Inferior parietal cortex (tissue), 1 donor: ENCODE data around the gene TMCO1.
"Not testable (repeated sequence)": the region's sequence is repeated elsewhere in the genome, so short reads cannot be mapped to it uniquely, and the experiment has no call there.

Experiments
- DNase-seq: peaks from one replicate; pipeline ENCODE4 v3.0.0-alpha.2; 2016; ENCODE audit errors: extremely low spot score

Gene TMCO1

DNA sequence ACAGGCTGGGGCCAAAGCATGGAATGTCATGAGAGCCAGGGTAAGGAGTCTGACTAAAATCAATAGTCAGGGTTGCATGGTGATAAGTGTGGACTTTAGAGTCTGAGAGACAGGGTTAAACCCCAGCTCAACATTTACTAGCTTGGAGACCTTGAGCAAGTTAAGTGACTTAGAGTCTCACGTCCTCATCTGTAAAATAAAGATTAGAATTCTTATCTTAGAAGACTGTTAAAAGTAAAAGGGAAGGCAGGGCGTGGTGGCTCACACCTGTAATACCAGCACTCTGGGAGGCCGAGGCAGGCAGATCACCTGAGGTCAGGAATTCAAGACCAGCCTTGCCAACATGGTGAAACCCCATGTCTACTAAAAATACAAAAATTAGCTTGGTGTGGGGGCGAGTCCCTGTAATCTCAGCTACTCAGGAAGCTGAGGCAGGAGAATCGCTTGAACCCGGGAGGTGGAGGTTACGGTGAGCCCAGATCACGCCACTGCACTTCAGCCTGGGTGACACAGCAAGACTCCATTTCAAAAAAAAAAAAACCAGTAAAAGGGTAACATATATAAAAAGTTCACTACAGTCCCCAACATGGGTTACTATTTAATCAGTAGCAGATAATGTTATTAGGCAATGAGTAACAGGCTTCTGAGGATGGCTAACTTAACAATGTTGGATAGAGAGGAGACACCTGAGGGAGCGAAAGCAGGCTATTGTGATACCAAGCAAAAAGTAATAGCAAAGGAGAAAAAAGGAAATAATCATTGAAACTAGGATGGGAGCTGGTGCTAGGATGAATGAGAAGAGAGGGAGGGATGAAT lies 20.8 kb downstream of the TMCO1 start:
- DNase-seq, result no peak

DNA sequence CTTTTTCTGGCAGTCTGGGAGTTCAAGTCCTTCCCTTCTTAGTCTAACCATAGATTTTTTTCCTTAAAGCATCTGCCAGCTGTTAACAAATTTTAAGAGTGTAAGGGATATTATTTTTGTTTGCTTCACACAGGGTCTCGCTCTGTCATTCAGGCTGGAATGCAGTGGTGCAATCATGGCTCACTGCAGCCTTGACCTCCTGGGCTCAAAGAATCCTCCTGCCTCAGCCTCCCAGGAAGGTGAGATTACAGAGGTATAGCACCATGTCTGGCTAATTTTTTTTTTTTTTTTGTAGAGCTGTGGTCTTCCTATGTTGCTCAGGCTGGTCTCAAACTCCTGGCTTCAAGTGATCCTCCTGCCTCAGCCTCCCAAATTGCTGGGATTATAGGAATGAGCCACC lies 23.8 kb downstream of the TMCO1 start:
- not testable (repeated sequence) for DNase-seq

DNA sequence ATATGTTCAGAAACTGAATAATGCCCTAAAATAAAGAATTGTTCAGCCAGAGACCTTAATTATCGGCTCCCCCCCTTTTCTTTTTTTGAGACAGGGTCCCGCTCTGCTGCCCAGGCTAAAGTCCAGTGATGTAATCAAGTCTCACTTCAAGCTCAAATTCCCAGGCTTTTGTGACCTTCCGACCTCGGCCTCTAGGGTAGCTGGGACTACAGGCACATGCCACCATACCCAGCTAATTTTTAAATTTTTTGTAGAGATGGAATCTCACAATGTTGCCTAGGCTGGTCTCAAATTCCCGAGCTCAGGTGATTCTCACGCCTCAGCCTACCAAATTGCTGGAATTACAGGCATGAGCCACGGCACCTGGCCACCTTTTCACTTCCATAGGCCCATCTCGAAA lies 26.5 kb downstream of the TMCO1 start:
- no peak for DNase-seq

DNA sequence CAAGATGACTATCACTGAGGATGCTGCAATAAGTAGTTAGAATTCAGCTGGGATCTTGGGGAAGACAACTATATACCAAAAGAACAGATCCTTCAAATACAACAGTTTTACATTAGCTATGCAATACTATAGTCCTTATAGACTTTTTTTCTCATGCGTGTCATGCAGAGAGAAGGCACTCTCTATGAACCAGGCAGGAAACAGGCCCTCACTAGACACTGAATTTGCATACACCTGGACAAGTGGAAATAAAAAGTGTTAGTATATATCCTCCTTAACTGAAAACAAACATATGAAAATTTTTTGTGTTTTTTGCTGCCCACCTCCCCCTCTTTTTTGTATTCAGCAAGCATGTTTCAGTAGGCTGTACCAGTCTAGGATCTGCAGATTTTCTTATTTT lies 29.9 kb downstream of the TMCO1 start:
- DNase-seq, result no peak

GRCh38 chr1:165737196-165737595 lies 31.5 kb downstream of the TMCO1 start:
- no peak for DNase-seq

DNA sequence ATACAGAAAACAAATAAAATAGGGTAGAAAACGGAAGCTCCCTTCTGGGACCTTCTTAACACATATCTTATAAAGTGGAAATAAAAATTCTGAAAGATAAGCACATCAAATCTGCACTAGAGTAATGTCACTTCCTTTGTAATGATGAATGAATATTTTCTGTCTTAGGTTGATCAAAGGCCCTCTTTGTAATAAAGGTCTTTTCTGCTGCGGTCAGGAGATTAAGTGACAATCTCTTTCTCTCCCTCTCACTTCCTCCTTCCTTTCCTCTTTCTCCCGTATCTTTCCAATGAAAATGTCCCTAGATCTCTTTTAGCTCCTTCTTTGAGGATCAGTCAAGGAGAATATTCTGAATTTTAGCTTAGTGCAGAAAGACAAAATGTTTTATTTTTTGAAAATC lies 33.8 kb downstream of the TMCO1 start:
- no peak for DNase-seq

- DNase-seq, result no peak
Observed at GRCh38 chr1:165726841-165727240, 41.8 kb downstream of the TMCO1 start.

GRCh38 chr1:165726169-165726568 lies 42.5 kb downstream of the TMCO1 start:
- DNase-seq, result no peak

DNA sequence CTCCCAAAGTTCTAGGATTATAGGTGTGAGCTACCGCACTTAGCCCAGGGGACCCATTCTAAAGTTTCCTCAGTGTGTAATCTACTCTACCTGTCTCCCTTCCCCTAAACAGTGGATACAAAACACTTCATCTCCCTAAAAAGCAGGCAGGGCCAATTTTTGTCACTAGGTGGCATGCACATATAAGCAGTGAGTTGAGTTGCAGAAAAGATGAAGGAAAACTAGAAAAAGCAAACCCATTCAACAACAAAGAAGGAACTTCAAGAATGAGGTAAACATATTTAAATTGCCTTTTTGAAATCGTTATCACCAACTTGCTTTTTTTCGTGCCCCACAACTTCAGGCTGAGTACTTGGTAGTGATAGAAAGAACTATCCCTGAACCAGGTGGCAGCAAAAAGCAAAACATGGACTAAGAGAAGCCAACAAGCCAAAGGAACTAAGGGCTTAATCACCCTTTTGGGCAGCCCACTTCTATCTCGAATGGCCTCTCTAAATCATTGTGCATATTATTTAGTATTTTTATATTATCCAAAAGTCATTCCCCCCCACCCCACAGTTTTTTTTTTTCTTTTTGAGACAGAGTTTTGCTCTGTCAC lies 50.7 kb downstream of the TMCO1 start:
- DNase-seq, result peak; percentile 74

DNA sequence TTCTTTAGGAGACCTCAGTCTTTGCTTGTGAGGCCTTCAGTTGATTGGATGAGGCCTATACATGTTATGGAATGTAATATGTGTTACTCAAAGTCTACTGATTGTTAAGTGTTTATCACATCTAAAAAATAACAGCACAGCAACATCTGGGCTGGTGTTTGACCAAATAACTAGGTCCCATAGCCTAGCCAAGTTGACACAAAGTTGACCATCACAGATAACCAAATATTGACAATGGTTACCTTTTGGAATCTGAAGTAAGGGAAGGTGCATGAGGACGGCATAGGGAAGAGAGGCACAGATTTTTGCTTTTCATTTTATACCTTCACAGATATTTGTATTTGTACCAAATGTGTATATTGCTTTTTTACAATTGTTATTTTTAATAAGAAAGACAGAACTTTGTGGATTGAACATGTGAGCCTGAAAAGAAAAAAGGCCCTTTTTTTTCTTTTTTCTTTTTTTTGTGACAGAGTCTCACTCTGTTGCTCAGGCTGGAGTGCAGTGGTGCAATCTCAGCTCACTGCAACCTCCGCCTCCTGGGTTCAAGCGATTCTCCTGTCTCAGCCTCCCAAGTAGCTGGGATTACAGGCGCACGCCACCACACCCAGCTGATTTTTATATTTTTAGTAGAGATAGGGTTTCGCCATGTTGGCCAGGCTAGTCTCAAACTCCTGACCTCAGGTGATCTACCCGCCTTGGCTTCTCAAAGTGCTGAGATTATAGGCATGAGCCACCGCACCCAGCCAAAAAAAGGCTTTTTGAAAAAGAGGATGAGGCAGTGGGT lies 52.2 kb downstream of the TMCO1 start:
- DNase-seq, result not testable (repeated sequence)

- no peak for DNase-seq
Observed at GRCh38 chr1:165712764-165713163, 55.9 kb downstream of the TMCO1 start.

- no peak for DNase-seq
Observed at GRCh38 chr1:165707984-165708706, 60.5 kb downstream of the TMCO1 start.

DNA sequence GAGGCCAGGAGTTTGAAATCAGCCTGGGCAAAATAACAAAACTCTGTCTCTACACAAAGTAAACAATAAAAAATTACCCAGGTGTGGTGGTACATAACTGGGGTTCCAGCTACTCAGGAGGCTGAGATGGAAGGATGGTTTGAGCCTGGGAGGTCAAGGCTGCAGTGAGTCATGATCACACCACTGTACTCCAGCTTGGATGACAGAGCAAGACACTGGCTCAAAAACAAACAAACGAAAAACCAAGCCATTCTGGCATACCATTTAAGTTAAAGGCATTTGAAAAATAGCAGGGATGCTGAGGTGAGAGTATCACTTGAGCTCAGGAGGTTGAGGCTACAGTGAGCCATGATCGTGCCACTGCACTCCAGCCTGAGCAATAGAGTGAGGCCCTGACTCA lies 65.0 kb downstream of the TMCO1 start:
- no peak for DNase-seq

GRCh38 chr1:165701922-165702321 lies 66.7 kb downstream of the TMCO1 start:
- not testable (repeated sequence) for DNase-seq

DNA sequence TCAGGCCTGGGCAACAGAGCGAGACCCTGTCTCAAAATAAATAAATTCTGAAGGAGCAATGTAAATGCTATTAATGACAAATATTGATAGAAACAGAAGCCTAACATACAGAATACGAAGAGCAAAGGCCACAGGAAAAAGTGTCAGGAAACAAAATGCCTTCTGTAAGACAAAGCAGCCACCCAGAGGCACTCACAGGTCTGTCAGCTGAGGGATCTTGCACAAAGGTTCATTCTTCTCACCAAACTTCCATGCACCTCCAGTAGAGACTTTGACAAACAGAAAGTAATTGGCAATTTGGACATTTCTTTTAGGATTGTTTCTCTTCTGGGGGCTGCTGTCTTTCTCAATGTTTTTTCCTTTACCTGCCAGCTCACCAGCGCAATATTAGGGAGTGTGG lies 69.1 kb downstream of the TMCO1 start:
- DNase-seq, result no peak

DNA sequence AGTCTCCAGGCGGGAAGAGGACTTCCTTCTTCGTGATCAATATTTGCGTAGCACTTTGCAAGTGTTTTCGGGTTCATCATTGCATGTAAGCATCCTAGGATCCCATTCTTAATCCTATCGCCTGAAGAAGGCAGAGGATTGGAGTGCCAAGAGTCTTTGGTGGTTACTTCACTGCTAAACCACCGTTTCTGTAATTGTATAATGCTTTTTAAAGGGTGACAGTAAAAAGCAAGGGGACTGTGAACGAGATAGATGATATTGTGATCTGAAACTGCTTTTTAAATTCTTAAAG lies 70.0 kb downstream of the TMCO1 start:
- no peak for DNase-seq

DNA sequence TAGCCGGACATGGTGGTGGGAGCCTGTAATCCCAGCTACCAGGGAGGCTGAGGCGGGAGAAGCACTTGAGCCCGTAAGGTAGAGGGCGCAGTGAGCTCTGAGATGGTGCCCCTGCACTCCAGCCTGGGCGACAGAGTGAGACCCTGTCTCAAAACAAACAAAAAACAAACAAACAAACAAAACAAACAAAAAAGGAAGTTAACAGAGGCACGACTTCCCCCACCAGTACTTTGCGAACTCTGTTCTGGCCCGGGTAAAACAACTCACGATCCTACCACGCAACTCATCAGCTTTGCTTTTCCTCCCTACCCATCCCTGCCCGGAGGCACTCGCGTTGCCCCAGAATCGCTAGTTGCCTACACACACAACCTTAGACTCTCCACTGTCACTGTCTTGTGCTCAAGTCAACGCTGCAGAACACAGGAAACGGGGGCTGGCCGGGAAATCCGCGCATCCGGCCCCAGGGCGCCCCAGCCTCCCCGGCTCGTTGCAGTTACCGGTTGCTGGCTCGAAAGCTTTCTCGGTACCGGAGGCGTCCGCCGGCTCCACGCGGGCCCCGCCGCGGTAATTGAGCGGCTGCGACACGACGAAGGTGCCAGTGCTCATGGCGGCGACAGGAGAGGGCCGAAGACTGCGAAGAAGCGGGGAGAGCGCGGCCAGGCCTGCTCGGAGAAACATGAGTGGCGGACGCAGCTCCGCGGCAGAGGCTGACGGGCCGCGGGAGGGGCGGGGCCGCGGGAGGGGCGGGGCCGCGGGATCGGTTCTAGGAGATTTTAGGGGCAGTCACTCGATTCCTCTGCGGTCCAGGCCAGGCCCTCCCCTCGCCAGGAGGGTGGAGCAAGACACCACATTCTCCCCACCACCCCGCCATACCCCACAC lies 70.5 kb downstream of the TMCO1 start, which contains the start of gene ALDH9A1:
ALDH9A1 (minus strand) TSS at position 682 of the 880 bp plus-strand sequence; CDS start at position 678, 4 bp downstream.
- peak; percentile 82 for DNase-seq

- no peak for DNase-seq
Observed at GRCh38 chr1:165697491-165697880, 71.2 kb downstream of the TMCO1 start.

- DNase-seq, result peak; percentile 72
Observed at GRCh38 chr1:165696625-165697100, 72.0 kb downstream of the TMCO1 start.

- no peak for DNase-seq
Observed at GRCh38 chr1:165695031-165695430, 73.6 kb downstream of the TMCO1 start.

DNA sequence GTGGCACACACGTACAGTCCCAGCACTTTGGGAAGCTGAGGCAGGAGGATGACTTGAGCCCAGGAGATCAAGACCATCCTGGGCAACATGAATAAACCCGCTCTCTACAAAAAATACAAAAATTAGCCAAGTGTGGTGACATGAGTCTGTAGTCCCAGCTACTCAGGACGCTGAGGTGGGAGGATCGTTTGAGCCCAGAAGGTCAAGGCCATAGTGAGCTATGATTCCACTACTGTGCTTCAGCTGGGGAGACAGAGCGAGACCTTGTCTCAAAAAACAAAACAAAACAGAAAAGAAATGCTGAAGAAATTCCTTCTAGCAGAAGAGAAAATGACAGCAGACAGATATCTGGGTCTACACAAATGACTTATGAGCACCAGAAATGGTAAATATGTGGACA lies 80.6 kb downstream of the TMCO1 start:
- DNase-seq, result no peak
